ENCODE data around the gene SWSAP1. TPM values are rescaled to one million over a fixed set of nuclear protein-coding genes. Genes with fewer than 3 reads are reported as not detected.

SWSAP1 gene
- total and polyA plus RNA-seq, 9 of the 15 experiments (the other 6 are each of a cell fraction or from before 2014, with no cell fraction given), result 0.18 to 2.8 (median 1.7) TPM

DNA sequence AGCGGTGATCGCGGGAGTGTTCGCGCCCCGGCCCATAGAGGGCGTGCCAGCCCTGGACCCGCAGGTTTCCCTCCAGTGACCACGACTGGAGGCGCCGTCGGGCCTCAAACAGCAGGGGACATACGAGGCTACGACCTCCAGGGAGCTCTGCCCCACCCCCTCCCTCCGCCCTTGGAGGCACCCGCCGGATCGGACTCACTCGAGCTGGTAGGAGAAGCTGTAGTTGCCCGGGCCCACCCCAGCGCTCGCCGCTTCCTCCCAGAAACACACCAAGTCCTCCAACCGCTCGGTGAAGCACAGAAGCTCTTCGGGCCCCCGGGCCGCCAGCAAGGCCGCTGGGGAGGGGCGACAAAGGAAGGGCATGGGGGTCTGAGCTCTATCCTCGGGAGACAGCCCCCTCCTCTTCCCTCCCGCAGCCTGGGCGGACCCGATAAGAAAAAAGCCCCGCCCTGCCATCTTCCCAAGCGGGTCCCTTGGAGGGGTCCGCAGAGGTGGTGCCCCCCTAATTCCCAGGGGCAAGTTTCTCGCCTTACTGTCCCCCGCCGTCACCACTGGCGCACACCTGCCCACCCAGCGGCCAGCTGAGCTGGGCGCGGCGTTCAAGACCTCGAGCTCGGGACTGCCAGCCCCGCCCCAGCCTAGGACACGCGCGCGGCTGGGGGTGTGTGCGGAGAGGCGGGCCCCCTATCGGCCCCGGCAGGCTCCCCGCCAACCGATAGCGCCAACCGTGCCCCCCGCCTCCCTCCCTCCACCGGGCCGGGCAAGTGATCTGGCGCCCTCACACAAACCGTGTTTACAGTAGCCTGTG lies 8.6 kb downstream of the SWSAP1 start (continued):
- TF ChIP-seq MCM7 (IDR thresholded peaks at IDR 0.05) (no peak), ZBTB43 (CRISPR knock-in tag; IDR thresholded peaks at IDR 0.05) (no peak), ZEB2 (IDR thresholded peaks at IDR 0.05) (no peak), HNRNPH1 (optimal IDR thresholded peaks at IDR 0.05; ENCODE audit: low read depth, low read length) (no peak), MEF2A (IDR thresholded peaks at IDR 0.05; ENCODE audit: control insufficient read depth, low read depth, low read length) (no peak), RFX5 (IDR thresholded peaks at IDR 0.05; ENCODE audit: low read depth, low read length) (no peak), HES1 (IDR thresholded peaks at IDR 0.05; ENCODE audit: low read depth) (peak; percentile 76; the same call in 1 of the 2 replicates), CGGBP1 (CRISPR knock-in tag; IDR thresholded peaks at IDR 0.05) (no peak), TGIF2 (CRISPR knock-in tag; IDR thresholded peaks at IDR 0.05) (no peak), ETS1 (conservative IDR thresholded peaks at IDR 0.05; ENCODE audit: control insufficient read depth, low read depth, low read length) (peak; percentile 18; the same call in 1 of the 2 replicates), TBP (optimal IDR thresholded peaks at IDR 0.05; ENCODE audit: low read depth, low read length) (no peak), GTF2E2 (tag; IDR thresholded peaks at IDR 0.05) (no peak), KAT7 (CRISPR knock-in tag; IDR thresholded peaks at IDR 0.05; ENCODE audit: borderline replicate concordance) (no peak), TAF1 (IDR thresholded peaks at IDR 0.05; ENCODE audit: control insufficient read depth, extremely low read depth, insufficient read depth, low read length, severe bottlenecking) (peak; percentile 5), HDAC6 (IDR thresholded peaks at IDR 0.05; ENCODE audit: low read depth, low read length) (no peak), NR2C1 (IDR thresholded peaks at IDR 0.05) (0 out of 2 replicates have a peak, but pooled peaks have one; percentile 38), NR2C1 (tag; IDR thresholded peaks at IDR 0.05) (peak; percentile 60; the same call in 1 of the 2 replicates)
- TF ChIP-seq, protein P1, sequence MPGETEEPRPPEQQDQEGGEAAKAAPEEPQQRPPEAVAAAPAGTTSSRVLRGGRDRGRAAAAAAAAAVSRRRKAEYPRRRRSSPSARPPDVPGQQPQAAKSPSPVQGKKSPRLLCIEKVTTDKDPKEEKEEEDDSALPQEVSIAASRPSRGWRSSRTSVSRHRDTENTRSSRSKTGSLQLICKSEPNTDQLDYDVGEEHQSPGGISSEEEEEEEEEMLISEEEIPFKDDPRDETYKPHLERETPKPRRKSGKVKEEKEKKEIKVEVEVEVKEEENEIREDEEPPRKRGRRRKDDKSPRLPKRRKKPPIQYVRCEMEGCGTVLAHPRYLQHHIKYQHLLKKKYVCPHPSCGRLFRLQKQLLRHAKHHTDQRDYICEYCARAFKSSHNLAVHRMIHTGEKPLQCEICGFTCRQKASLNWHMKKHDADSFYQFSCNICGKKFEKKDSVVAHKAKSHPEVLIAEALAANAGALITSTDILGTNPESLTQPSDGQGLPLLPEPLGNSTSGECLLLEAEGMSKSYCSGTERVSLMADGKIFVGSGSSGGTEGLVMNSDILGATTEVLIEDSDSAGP (CRISPR knock-in tag; IDR thresholded peaks at IDR 0.05), result 0 out of 2 replicates have a peak, but pooled peaks have one; percentile 9
- TF ChIP-seq, protein P2, sequence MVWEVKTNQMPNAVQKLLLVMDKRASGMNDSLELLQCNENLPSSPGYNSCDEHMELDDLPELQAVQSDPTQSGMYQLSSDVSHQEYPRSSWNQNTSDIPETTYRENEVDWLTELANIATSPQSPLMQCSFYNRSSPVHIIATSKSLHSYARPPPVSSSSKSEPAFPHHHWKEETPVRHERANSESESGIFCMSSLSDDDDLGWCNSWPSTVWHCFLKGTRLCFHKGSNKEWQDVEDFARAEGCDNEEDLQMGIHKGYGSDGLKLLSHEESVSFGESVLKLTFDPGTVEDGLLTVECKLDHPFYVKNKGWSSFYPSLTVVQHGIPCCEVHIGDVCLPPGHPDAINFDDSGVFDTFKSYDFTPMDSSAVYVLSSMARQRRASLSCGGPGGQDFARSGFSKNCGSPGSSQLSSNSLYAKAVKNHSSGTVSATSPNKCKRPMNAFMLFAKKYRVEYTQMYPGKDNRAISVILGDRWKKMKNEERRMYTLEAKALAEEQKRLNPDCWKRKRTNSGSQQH (CRISPR knock-in tag; IDR thresholded peaks at IDR 0.05), result no peak
- TF ChIP-seq, protein P3, sequence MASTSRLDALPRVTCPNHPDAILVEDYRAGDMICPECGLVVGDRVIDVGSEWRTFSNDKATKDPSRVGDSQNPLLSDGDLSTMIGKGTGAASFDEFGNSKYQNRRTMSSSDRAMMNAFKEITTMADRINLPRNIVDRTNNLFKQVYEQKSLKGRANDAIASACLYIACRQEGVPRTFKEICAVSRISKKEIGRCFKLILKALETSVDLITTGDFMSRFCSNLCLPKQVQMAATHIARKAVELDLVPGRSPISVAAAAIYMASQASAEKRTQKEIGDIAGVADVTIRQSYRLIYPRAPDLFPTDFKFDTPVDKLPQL (IDR thresholded peaks at IDR 0.05; ENCODE audit: extremely low read depth, insufficient read length), result no peak
